ENCODE results near the gene NT5DC1.

The NT5DC1 gene

GRCh38 chr6:116196841-116197240, 96.2 kb downstream of the NT5DC1 start:
- DNase-seq (ENCODE audit: low read depth): no peak

- DNase-seq (ENCODE audit: low read depth): no peak
Observed at GRCh38 chr6:116200619-116201249, 100.1 kb downstream of the NT5DC1 start.

GRCh38 chr6:116201538-116201937, 100.9 kb downstream of the NT5DC1 start:
- no peak for DNase-seq (ENCODE audit: low read depth)

GRCh38 chr6:116205281-116205680, 104.6 kb downstream of the NT5DC1 start:
- no peak for DNase-seq (ENCODE audit: low read depth)

- DNase-seq (ENCODE audit: low read depth): no peak
Observed at GRCh38 chr6:116206231-116206903, 105.7 kb downstream of the NT5DC1 start.

GRCh38 chr6:116208056-116208785, 107.6 kb downstream of the NT5DC1 start:
- no peak for DNase-seq (ENCODE audit: low read depth)

GRCh38 chr6:116210316-116210715, 109.7 kb downstream of the NT5DC1 start:
- no peak for DNase-seq (ENCODE audit: low read depth)

- DNase-seq (ENCODE audit: low read depth): no peak
Observed at GRCh38 chr6:116210750-116211425, 110.2 kb downstream of the NT5DC1 start.

GRCh38 chr6:116214681-116215080, 114.0 kb downstream of the NT5DC1 start:
- no peak for DNase-seq (ENCODE audit: low read depth)

- no peak for DNase-seq (ENCODE audit: low read depth)
Observed at GRCh38 chr6:116215414-116215813, 114.8 kb downstream of the NT5DC1 start.

- no peak for DNase-seq (ENCODE audit: low read depth)
Observed at GRCh38 chr6:116217069-116217468, 116.4 kb downstream of the NT5DC1 start.

GRCh38 chr6:116218172-116218633, 117.5 kb downstream of the NT5DC1 start:
- no peak for DNase-seq (ENCODE audit: low read depth)

- DNase-seq (ENCODE audit: low read depth): no peak
Observed at GRCh38 chr6:116218866-116219265, 118.2 kb downstream of the NT5DC1 start.

GRCh38 chr6:116221067-116221466, 120.4 kb downstream of the NT5DC1 start:
- DNase-seq (ENCODE audit: low read depth): no peak

GRCh38 chr6:116221911-116222310, 121.3 kb downstream of the NT5DC1 start:
- no peak for DNase-seq (ENCODE audit: low read depth)

GRCh38 chr6:116223355-116223754, 122.7 kb downstream of the NT5DC1 start:
- DNase-seq (ENCODE audit: low read depth): no peak

GRCh38 chr6:116229287-116229913, 128.7 kb downstream of the NT5DC1 start:
- DNase-seq (ENCODE audit: low read depth): no peak

GRCh38 chr6:116234689-116235088, 134.0 kb downstream of the NT5DC1 start:
- no peak for DNase-seq (ENCODE audit: low read depth)

GRCh38 chr6:116238083-116238482, 137.4 kb downstream of the NT5DC1 start:
- DNase-seq (ENCODE audit: low read depth): no peak

- no peak for DNase-seq (ENCODE audit: low read depth)
Observed at GRCh38 chr6:116239256-116239655, 138.6 kb downstream of the NT5DC1 start.

- no peak for DNase-seq (ENCODE audit: low read depth)
Observed at GRCh38 chr6:116239856-116240255, 139.2 kb downstream of the NT5DC1 start.

- DNase-seq (ENCODE audit: low read depth): no peak
Observed at GRCh38 chr6:116244284-116244683, 143.6 kb downstream of the NT5DC1 start.

Measured in activated T-helper 1 cell treated with Interleukin-2 at 50 U/mL for 16 hours (primary cell).